ENCODE data around the gene PRIM2. TPM values are rescaled to one million over a fixed set of nuclear protein-coding genes. Genes with fewer than 3 reads are reported as not detected.
A peak's percentile ranks its signal among the peaks of the same experiment; 100 is the strongest.

Gene PRIM2
- polyA plus RNA-seq, 1 donor (not counting 4 experiments of a cell fraction or from before 2014, with no cell fraction given): 12.8 TPM

DNA sequence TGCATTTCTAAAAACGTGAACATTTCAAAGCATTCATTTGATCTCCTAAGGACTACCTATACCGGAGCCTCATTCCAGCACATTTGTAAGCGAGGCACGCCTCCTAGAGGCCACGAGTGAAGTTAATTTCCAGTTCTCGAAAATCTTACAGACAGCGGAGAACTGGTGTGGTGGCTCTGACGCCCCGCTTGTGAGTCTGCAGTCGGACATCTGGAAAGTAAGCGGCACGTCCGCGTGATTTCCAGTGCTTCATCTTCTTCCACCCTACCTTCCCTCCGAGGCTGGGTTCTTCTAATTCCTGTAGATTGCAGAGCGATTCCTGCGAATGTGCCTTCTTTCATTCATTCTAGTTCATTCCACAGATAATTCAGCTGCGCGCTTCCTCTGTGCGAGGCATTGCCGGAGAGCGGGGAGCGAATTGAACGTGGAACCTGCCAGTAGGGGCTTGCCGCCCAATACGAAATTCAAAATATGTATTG, 810 bp upstream of the PRIM2 start:
- Histone ChIP-seq H3K4me1 (ENCODE audit: control insufficient read depth, extremely low read depth, insufficient read depth, low read length) (peaks cover 29% of the 10 kb centered on the region), H3K27ac (ENCODE audit: control insufficient read depth, insufficient read depth, low read length) (peak overlapping the region; percentile 82), H3K27me3 (ENCODE audit: control insufficient read depth, extremely low read depth, insufficient read depth, low read length) (no peaks in the 10 kb centered on the region), H3K4me2 (ENCODE audit: control insufficient read depth, extremely low read depth, insufficient read depth, low read depth, low read length) (peak overlapping the region; percentile 99), H3K36me3 (ENCODE audit: control insufficient read depth in 2 of 2, extremely low read depth in 1 of 2, insufficient read depth in 2 of 2, low read length in 2 of 2) (peaks cover 0 to 3% of the 10 kb centered on the region in 2 experiments), H2AFZ (ENCODE audit: control insufficient read depth, low read length) (peak overlapping the region; percentile 99), H3K9me3 (ENCODE audit: control insufficient read depth, low read depth, low read length) (no peaks in the 10 kb centered on the region), H3K4me3 (ENCODE audit: control insufficient read depth in 2 of 3, extremely low read depth in 1 of 3, insufficient read depth in 2 of 3, low read depth in 1 of 3, low read length in 3 of 3) (peak overlapping the region; percentile 64 to 98 (median 96)), H3K9me1 (ENCODE audit: control insufficient read depth, extremely low read depth, insufficient read depth, low read length) (no peaks in the 10 kb centered on the region), H3K79me2 (ENCODE audit: control insufficient read depth, insufficient read depth, low read length) (peaks cover 16% of the 10 kb centered on the region), H4K20me1 (ENCODE audit: control insufficient read depth, extremely low read depth, insufficient read depth, low read length) (no peaks in the 10 kb centered on the region), H3K9ac (ENCODE audit: control insufficient read depth, extremely low read depth, insufficient read depth, low read length) (peak overlapping the region; percentile 85)
- dilution Hi-C loops (cut with MboI; ENCODE audit: extremely low pct_ligation_motif_present, low sequenced_read_pairs): no loop called here
- no peak for DNase-seq (ENCODE audit: low read depth, low spot score)
- TF ChIP-seq EZH2 (IDR thresholded peaks at IDR 0.05; ENCODE audit: low read length): no peak
- TF ChIP-seq, protein P1, sequence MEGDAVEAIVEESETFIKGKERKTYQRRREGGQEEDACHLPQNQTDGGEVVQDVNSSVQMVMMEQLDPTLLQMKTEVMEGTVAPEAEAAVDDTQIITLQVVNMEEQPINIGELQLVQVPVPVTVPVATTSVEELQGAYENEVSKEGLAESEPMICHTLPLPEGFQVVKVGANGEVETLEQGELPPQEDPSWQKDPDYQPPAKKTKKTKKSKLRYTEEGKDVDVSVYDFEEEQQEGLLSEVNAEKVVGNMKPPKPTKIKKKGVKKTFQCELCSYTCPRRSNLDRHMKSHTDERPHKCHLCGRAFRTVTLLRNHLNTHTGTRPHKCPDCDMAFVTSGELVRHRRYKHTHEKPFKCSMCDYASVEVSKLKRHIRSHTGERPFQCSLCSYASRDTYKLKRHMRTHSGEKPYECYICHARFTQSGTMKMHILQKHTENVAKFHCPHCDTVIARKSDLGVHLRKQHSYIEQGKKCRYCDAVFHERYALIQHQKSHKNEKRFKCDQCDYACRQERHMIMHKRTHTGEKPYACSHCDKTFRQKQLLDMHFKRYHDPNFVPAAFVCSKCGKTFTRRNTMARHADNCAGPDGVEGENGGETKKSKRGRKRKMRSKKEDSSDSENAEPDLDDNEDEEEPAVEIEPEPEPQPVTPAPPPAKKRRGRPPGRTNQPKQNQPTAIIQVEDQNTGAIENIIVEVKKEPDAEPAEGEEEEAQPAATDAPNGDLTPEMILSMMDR (optimal IDR thresholded peaks at IDR 0.05 in 1 of 3, IDR thresholded peaks at IDR 0.05 in 1 of 3, conservative IDR thresholded peaks at IDR 0.05 in 1 of 3; ENCODE audit: extremely low read depth in 1 of 3, insufficient read depth in 2 of 3, low read length in 3 of 3): peak; percentile 63 to 91 (median 91)
- peak; percentile 82 for FAIRE-seq

DNA sequence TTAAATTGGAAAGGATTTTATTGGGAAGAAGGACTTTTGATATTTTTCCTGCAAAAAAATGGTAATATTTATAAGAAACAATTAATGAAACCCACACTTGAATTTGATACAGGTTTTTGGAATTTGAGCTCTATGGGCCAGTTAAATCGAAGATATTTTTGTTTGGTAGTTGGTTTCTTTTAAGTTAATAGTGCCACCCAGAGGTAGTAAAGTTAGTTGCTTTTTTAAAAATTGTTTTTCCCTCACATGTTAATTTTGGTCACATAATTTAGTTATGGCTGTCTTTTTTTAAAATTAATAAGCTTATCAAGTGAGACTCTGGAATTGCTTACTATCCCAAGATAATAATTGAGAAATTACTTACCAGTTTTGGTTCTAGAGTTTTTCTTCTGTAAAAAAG, 7.1 kb downstream of the PRIM2 start:
- Histone ChIP-seq H3K27ac (ENCODE audit: control insufficient read depth, insufficient read depth, low read length) (no peak overlapping the region), H3K4me1 (ENCODE audit: control insufficient read depth, extremely low read depth, insufficient read depth, low read length) (no peaks in the 10 kb centered on the region), H4K20me1 (ENCODE audit: control insufficient read depth, extremely low read depth, insufficient read depth, low read length) (no peaks in the 10 kb centered on the region), H3K9me3 (ENCODE audit: control insufficient read depth, low read depth, low read length) (no peaks in the 10 kb centered on the region), H3K9me1 (ENCODE audit: control insufficient read depth, extremely low read depth, insufficient read depth, low read length) (no peaks in the 10 kb centered on the region), H3K9ac (ENCODE audit: control insufficient read depth, extremely low read depth, insufficient read depth, low read length) (no peak overlapping the region), H3K79me2 (ENCODE audit: control insufficient read depth, insufficient read depth, low read length) (peaks cover 4% of the 10 kb centered on the region), H3K27me3 (ENCODE audit: control insufficient read depth, extremely low read depth, insufficient read depth, low read length) (no peaks in the 10 kb centered on the region), H3K36me3 (ENCODE audit: control insufficient read depth in 2 of 2, extremely low read depth in 1 of 2, insufficient read depth in 2 of 2, low read length in 2 of 2) (peaks cover 3 to 17% of the 10 kb centered on the region in 2 experiments), H3K4me3 (ENCODE audit: control insufficient read depth in 2 of 3, extremely low read depth in 1 of 3, insufficient read depth in 2 of 3, low read depth in 1 of 3, low read length in 3 of 3) (no peak overlapping the region), H3K4me2 (ENCODE audit: control insufficient read depth, extremely low read depth, insufficient read depth, low read depth, low read length) (no peak overlapping the region), H2AFZ (ENCODE audit: control insufficient read depth, low read length) (no peak overlapping the region)
- no peak for DNase-seq (ENCODE audit: low read depth, low spot score)
- dilution Hi-C loops (cut with MboI; ENCODE audit: extremely low pct_ligation_motif_present, low sequenced_read_pairs): no loop called here
- no peak for FAIRE-seq
- no peak for TF ChIP-seq EZH2 (IDR thresholded peaks at IDR 0.05; ENCODE audit: low read length)
- TF ChIP-seq, protein P1 (optimal IDR thresholded peaks at IDR 0.05 in 1 of 3, IDR thresholded peaks at IDR 0.05 in 1 of 3, conservative IDR thresholded peaks at IDR 0.05 in 1 of 3; ENCODE audit: extremely low read depth in 1 of 3, insufficient read depth in 2 of 3, low read length in 3 of 3): peak in 2 of 3 experiments; percentile 20 to 29

Data from keratinocyte (primary cell).